Activated CD4-positive, alpha-beta T cell treated with anti-CD3 and anti-CD28 coated beads, Interleukin-2, amount 50 U/mL, for 4 hours (primary cell): ENCODE measurements around the gene OGFOD3.
A peak's percentile ranks its signal among the peaks of the same experiment; 100 is the strongest.
"Not testable (repeated sequence)": the region's sequence is repeated elsewhere in the genome, so short reads cannot be mapped to it uniquely, and the experiment has no call there.

Experiments used
- DNase-seq, 2 experiments: peaks; one replicate each; pipeline ENCODE4 v3.0.0-alpha.2; 2020

Gene OGFOD3

GRCh38 chr17:82432017-82432416, 13.6 kb upstream of the OGFOD3 start:
- DNase-seq: no peak

- DNase-seq: no peak
Measured at GRCh38 chr17:82429824-82430223, 11.4 kb upstream of the OGFOD3 start.

DNA sequence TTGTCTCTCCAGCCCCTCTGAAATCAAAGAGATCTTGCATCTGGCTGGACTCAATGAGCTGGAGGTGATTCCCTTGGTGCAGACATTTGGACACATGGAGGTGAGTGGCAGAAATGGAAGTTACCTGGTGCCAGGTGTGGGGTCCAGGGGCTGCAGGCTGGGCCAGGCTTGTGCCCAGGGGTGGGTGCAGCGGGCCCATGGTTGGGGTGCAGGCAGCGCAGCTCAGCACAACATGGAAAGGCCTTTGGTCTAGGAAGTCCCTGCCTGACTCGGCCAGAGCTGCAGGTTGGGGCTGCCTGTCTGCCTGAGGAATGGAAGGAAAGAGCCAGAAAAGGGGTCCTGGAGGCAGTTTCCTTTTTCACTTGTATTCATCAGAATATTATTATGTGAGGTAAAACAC, 10.2 kb upstream of the OGFOD3 start:
- DNase-seq: no peak

DNA sequence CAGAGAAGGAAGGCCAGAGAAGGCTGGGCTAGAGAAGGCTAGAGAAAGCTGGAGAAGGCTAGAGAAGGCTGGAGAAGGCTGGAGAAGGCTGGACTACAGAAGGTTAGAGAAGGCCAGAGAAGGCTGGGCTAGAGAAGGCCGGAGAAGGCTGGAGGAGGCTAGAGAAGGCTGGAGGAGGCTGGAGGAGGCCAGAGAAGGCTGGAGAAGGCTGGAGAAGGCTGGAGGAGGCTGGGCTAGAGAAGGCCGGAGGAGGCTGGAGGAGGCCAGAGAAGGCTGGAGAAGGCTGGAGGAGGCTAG, 6.4 kb upstream of the OGFOD3 start:
- no peak for DNase-seq

DNA sequence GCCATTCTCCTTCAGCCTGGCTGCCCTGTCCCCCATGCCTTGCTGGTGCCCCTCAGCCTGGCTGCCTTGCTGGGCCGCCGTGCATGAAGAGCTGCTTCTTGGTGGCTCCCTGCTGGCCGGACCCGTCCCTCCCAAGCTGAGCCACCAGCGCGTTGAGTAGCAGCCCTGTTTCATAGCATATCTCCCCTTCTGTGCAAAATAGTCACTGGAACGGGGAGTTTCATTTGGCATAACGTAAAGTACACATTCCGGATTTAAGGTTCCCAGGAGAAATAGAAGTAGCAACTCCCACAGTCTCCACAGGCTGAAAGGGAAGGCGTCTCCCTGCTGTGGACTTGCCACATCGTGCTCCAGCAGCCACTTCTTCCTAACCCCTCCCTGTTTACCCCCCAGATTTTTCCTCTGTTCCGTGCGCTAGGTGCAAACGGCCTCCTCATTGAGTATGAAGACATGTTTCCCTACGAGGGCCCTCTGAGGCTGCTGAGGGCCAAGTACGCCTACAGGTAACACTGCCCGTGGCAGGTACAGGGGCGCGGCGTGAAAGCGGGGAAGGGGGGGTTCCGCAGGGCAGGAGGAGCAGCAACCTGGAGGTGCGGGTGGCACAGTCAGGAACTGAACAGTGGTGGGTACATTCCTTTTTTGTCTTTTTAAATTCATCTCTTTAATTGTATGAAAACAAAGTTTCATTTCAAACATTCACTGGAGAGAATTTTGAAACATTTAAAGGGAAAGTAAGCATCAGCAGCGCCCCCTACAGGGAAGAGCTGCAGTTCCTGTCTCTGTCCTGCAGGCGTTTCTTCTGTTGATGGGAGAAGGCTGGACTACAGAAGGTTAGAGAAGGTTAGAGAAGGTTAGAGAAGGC, 5.8 kb upstream of the OGFOD3 start:
- peak; percentile 52 to 59 for DNase-seq

GRCh38 chr17:82419540-82419939, 1.2 kb upstream of the OGFOD3 start:
- no peak for DNase-seq

DNA sequence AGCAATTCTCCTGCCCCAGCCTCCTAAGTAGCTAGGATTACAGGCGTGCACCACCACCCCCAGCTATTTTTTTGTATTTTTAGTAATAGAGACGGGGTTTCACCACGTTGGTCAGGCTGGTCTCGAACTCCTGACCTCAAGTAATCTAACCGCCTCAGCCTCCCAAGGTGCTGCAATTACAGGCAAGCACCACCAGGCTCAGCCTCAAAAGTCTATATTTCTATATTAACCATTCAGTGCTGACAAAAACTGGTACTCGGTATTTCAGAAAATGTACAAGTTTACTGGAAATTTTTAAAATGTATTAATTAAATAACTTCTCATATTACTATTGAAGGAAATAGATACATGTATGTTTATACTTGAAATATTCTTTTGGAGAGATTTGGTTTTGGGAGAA, 1.6 kb downstream of the OGFOD3 start:
- DNase-seq: no peak

GRCh38 chr17:82416264-82416663, 2.1 kb downstream of the OGFOD3 start:
- no peak for DNase-seq

DNA sequence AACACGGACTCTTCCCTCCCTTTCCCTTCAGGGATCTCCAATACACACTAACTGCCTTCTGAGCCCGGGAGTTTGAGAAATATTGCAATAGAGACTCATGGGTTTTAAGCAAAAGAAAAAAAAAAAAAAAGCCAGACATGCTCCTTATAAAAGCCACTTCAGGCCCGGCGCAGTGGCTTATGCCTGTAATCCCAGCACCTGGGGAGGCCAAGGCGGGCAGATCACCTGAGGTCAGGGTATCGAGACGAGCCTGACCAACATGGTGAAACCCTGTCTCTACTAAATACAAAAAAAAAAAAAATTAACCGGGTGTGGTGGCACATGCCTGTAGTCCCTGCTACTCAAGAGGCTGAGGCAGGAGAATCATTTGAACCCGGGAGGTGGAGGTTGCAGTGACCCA, 2.6 kb downstream of the OGFOD3 start:
- DNase-seq: no peak

GRCh38 chr17:82415336-82415735, 3.0 kb downstream of the OGFOD3 start:
- no peak for DNase-seq

GRCh38 chr17:82414548-82415281, 3.7 kb downstream of the OGFOD3 start:
- DNase-seq: peak; percentile 75

DNA sequence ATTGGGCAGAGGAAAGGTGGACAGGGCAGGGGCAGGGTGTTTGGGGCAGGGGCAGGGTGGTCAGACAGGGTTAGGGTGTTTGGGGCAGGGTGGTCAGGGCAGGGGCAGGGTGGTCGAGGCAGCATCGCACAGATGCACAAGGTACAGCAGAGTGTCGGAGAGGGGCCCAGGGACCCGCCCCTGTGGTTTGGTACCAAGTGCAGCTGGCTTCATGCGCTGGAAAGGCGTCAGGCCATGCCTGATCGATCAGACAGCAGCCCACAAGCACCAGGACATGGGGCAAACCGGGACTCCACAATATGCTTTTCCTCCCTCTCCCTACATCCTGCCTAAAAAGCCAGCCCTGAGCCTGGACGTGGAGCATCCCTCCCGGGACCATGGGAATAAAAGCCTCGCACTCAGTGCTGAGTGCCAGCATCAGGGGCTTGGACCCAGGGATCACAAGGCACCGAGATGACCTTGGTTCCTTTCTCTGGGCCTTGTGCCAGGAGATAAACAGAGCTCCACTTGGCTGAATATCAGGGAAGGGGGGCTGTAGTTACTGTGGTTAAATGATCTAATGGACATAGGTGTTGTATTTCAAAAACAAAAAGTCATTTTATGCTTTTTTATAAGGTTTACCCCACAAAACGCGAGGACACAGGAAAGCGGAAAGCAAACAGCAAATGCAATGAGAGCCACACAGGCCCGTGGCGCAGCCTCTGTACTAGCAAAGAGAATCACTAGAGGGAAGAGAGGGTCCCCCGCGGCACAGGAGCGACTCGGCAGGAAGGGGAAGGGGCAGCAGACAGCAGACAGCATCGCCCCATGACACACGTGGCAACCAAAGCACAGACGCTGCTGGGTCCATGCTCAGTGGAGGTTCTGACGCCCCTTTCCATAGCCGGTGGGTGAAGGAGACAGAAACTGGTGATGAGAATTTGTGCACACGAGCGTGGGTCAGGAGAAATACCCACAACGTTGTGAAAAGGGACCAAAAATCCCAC, 5.6 kb downstream of the OGFOD3 start:
- no peak for DNase-seq

DNA sequence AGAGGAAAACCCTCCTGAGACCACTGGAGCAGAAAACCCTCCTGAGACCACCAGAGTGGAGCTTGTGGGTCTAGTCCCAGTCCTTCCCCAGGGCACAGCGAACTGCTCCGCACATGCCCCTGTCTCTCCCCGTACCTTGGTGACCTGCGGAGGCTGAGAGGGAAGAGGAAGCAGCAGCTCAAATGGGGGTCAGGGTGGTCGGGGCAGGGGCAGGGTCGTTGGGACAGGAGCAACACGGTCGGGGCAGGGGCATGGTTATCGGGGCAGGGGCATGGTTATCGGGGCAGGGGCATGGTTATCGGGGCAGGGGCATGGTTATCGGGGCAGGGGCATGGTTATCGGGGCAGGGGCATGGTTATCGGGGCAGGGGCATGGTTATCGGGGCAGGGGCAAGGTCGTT, 6.3 kb downstream of the OGFOD3 start:
- not testable (repeated sequence) for DNase-seq

- no peak for DNase-seq
Measured at GRCh38 chr17:82411396-82412053, 6.9 kb downstream of the OGFOD3 start.

GRCh38 chr17:82410014-82410716, 8.2 kb downstream of the OGFOD3 start:
- DNase-seq: no peak

DNA sequence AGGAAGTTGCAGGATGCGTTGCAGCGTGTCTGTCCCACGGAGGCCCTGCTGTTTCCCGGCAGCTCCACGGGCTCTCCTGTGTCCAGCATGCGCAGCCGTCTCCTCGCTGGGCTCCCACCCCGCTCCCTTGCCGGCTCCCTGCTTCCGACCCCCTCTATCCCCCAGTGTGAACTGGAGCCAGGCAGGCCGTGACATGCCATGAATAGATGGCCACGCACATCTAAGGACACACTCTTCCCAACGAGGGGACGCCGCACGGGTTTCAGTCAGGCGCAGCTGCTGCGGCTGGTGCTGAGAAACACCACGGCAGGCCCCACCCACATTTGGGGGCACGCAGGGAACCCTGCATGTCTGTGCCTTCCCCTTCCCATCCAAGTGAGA, 9.5 kb downstream of the OGFOD3 start:
- DNase-seq: no peak

- no peak for DNase-seq
Measured at GRCh38 chr17:82408288-82408937, 10.0 kb downstream of the OGFOD3 start.

- DNase-seq: no peak
Measured at GRCh38 chr17:82407255-82407654, 11.1 kb downstream of the OGFOD3 start.

DNA sequence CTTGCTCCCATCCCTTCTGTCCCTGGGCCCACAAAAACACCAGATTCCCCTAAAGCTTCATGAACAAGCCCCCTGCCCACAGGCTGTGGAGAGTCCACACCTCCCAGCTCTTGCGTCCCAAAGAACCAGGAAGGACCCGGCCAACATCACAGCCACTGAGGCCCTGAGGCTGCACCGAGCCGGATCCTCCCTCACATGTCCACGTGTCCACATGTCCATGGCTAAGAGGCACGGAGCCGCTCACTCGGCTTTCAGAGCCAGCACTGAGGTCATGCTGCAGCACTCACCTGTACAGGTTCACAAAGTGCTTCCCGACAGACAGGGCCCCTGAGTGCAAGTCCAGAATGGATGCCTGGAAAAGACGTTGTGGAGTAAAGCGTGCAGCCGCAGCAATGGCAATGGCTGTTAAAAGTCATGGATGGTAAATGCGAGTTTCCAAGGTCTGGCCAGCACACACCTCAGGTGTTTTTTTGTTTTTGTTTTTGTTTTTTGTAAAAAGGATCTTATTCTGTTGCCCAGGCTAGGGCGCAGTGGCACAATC, 12.2 kb downstream of the OGFOD3 start:
- no peak for DNase-seq

DNA sequence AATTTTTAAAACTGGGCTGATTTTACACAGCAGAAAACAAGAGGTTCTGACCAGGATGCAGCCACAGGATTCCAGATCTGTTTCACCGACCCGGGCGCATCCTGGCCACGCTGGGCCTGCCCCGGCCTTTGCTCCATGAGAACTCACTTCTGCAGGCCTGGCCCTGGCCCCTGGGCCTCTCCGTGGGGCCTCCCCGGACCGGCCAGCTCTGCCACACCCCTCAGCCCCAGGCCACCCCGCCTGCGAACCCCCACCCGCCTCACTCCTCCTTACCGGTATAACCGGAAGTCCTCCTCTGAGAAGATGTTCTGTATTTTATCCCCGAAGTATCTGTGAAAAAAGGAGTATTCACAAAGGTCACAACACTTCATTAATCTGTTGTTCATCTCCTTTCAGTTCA, 13.3 kb downstream of the OGFOD3 start:
- DNase-seq: no peak
